ENCODE data around the gene AHSG. TPM values are rescaled to one million over a fixed set of nuclear protein-coding genes. Genes with fewer than 3 reads are reported as not detected.

The AHSG gene
- total RNA-seq, 2 experiments from 2014 or later = not detected

GRCh38 chr3:186577521-186577920, 35.3 kb upstream of the AHSG start:
- no peaks in the 10 kb centered on the region for H3K27me3 ChIP-seq (ENCODE audit: control insufficient read depth in 1 of 2, insufficient read depth in 2 of 2, low read length in 2 of 2)
- Mint-ChIP-seq H3K27ac (no peak overlapping the region), H3K4me1 (ENCODE audit: low read depth) (peaks cover 26% of the 10 kb centered on the region), H3K36me3 (ENCODE audit: low read depth) (peaks cover 91% of the 10 kb centered on the region), H3K9me3 (no peaks in the 10 kb centered on the region), H3K27me3 (no peaks in the 10 kb centered on the region), H3K4me3 (no peak overlapping the region)
- peaks cover 94% of the 10 kb centered on the region for H3K36me3 ChIP-seq (ENCODE audit: insufficient read depth, low read length)
- ChIA-PET POLR2A (interaction anchor here (0.7 kb wide), 1 partner anchor 14 kb away, joined by 3 read pairs; no protein-coding TSS in a partner anchor), CTCF (no interaction called here)
- H3K4me1 ChIP-seq (ENCODE audit: insufficient read depth, low read length) = no peaks in the 10 kb centered on the region
- no peak for ATAC-seq (ENCODE audit: poor library complexity)
- no peaks in the 10 kb centered on the region for H3K9me3 ChIP-seq (ENCODE audit: control insufficient read depth in 1 of 2, insufficient read depth in 1 of 2, low read length in 2 of 2)
- no peak overlapping the region for H3K27ac ChIP-seq (ENCODE audit: low read depth in 1 of 2, low read length in 2 of 2)
- no peak for TF ChIP-seq CTCF (IDR thresholded peaks at IDR 0.05)
- intact Hi-C loops (cut with DNase I, micrococcal nuclease) = loop anchor here in 1 of 2 experiments (10.0 kb wide), 2 partner anchors 357 to 567 kb away; partner anchors contain the start of gene ST6GAL1
- no peak overlapping the region for H3K4me3 ChIP-seq (ENCODE audit: low read length)
- DNase-seq = no peak

DNA sequence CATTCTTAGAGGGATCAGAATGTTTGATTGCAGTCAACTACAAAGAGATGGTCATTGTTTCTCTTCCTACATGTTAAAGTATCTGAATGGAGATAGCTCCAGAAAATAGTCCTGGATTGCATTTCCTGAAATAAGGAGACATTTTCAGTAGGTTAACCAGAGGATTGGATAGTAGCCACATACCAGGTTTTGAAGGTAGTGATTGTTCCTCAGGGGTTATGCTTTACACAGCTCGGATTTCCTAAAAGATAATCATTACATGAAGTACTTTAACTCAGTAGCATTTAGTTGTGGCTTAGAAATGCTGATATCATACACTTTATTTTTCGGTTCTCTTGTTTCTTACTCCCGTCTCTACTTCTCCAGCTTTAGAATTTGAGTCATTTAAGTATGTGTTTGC, 32.1 kb upstream of the AHSG start:
- H3K36me3 Mint-ChIP-seq (ENCODE audit: low read depth) = peaks cover 97% of the 10 kb centered on the region
- no peak for ATAC-seq (ENCODE audit: poor library complexity)
- Histone ChIP-seq H3K27ac (ENCODE audit: low read depth in 1 of 2, low read length in 2 of 2) (no peak overlapping the region), H3K4me1 (ENCODE audit: insufficient read depth, low read length) (no peaks in the 10 kb centered on the region), H3K36me3 (ENCODE audit: insufficient read depth, low read length) (peaks cover 98% of the 10 kb centered on the region), H3K9me3 (ENCODE audit: control insufficient read depth in 1 of 2, insufficient read depth in 1 of 2, low read length in 2 of 2) (no peaks in the 10 kb centered on the region), H3K27me3 (ENCODE audit: control insufficient read depth in 1 of 2, insufficient read depth in 2 of 2, low read length in 2 of 2) (no peaks in the 10 kb centered on the region), H3K4me3 (ENCODE audit: low read length) (no peak overlapping the region)
- DNase-seq = no peak
- no peaks in the 10 kb centered on the region for H3K27me3 Mint-ChIP-seq
- no peak for TF ChIP-seq CTCF (IDR thresholded peaks at IDR 0.05)
- H3K4me1 Mint-ChIP-seq (ENCODE audit: low read depth) = peaks cover 7% of the 10 kb centered on the region
- POLR2A ChIA-PET = interaction anchor here (2.7 kb wide), 1 partner anchor 11 kb away, joined by 12 read pairs; the partner anchor contains the start of gene DNAJB11
- no peak overlapping the region for H3K27ac Mint-ChIP-seq
- H3K4me3 Mint-ChIP-seq = no peak overlapping the region
- intact Hi-C loops (cut with DNase I, micrococcal nuclease) = no loop called here
- H3K9me3 Mint-ChIP-seq = no peaks in the 10 kb centered on the region
- CTCF ChIA-PET = interaction anchor here (1.0 kb wide), 1 partner anchor 40 kb away, joined by 3 read pairs; no protein-coding TSS in a partner anchor

DNA sequence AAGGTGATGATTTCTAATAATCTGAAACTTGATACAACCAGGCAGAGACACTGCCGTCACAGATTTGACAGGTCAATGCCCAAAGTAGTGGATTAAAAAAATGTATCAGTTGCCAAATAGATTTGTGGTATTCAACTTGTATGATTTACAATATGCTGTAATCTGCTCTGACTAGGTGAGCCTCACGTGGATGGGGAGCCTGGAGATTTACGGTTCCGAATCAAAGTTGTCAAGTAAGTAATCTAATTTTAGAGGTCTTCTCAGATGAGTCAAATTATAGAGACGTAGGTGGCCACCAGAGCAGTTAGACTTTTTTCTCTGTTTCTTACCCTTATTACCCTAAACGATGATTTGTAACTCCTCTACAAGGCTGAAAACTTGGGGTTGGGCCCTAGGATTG, 30.3 kb upstream of the AHSG start:
- peaks cover 87% of the 10 kb centered on the region for H3K36me3 Mint-ChIP-seq (ENCODE audit: low read depth)

More for the DNA sequence above, 30.3 kb upstream of the AHSG start:
- no peaks in the 10 kb centered on the region for H3K27me3 Mint-ChIP-seq
- ATAC-seq (ENCODE audit: poor library complexity) (no peak), DNase-seq (no peak)
- no peak overlapping the region for H3K4me3 Mint-ChIP-seq
- H3K9me3 Mint-ChIP-seq = no peaks in the 10 kb centered on the region
- H3K27ac ChIP-seq (ENCODE audit: low read depth in 1 of 2, low read length in 2 of 2) = no peak overlapping the region
- H3K4me1 Mint-ChIP-seq (ENCODE audit: low read depth) = peaks cover 4% of the 10 kb centered on the region
- H3K4me1 ChIP-seq (ENCODE audit: insufficient read depth, low read length) = no peaks in the 10 kb centered on the region
- no peak overlapping the region for H3K27ac Mint-ChIP-seq
- ChIA-PET CTCF (no interaction called here), POLR2A (interaction anchor here (0.6 kb wide), 1 partner anchor 12 kb away, joined by 3 read pairs; the partner anchor contains the start of gene DNAJB11)
- H3K36me3 ChIP-seq (ENCODE audit: insufficient read depth, low read length) = peaks cover 86% of the 10 kb centered on the region
- intact Hi-C loops (cut with DNase I, micrococcal nuclease) = no loop called here
- no peaks in the 10 kb centered on the region for H3K27me3 ChIP-seq (ENCODE audit: control insufficient read depth in 1 of 2, insufficient read depth in 2 of 2, low read length in 2 of 2)
- TF ChIP-seq CTCF (IDR thresholded peaks at IDR 0.05) = no peak
- no peak overlapping the region for H3K4me3 ChIP-seq (ENCODE audit: low read length)
- H3K9me3 ChIP-seq (ENCODE audit: control insufficient read depth in 1 of 2, insufficient read depth in 1 of 2, low read length in 2 of 2) = no peaks in the 10 kb centered on the region

Measured in CD4-positive, alpha-beta T cell (primary cell).